ENCODE measurements around the gene TXNDC11. TPM values are rescaled to one million over a fixed set of nuclear protein-coding genes. Genes with fewer than 3 reads are reported as not detected.

TXNDC11 gene
- total and polyA plus RNA-seq, 2 experiments from 2014 or later: 6.8 to 12.0 TPM

- H3K27ac Mint-ChIP-seq: no peak overlapping the region
- DNase-seq (ENCODE audit: low spot score) (no peak), ATAC-seq (no peak)
- Histone ChIP-seq H3K79me2 (replicated peaks; ENCODE audit: insufficient read depth) (peaks cover 94% of the 10 kb centered on the region), H3K4me1 (ENCODE audit: insufficient read depth) (peaks cover 8% of the 10 kb centered on the region), H3K4me3 (no peak overlapping the region), H2AFZ (no peak overlapping the region), H3K4me2 (no peak overlapping the region), H3K9me2 (ENCODE audit: insufficient read depth) (no peaks in the 10 kb centered on the region), H3K27ac (ENCODE audit: low read depth) (peak overlapping the region; percentile 15; the same call in 1 of the 2 replicates), H3K27me3 (ENCODE audit: insufficient read depth) (no peaks in the 10 kb centered on the region), H4K20me1 (replicated peaks; ENCODE audit: insufficient read depth) (peaks cover 18% of the 10 kb centered on the region), H3K36me3 (ENCODE audit: insufficient read depth) (no peaks in the 10 kb centered on the region), H3F3A (replicated peaks; ENCODE audit: low read depth) (no peaks in the 10 kb centered on the region)
- no peaks in the 10 kb centered on the region; the same call in 2 of the 3 replicates for H3K9me3 Mint-ChIP-seq
- no peak overlapping the region for H3K4me3 Mint-ChIP-seq
- peaks cover 15% of the 10 kb centered on the region for H3K4me1 Mint-ChIP-seq
- TF ChIP-seq JUNB (IDR thresholded peaks at IDR 0.05; ENCODE audit: unreplicated experiment): no peak
- no peak for TF ChIP-seq NANOG (IDR thresholded peaks at IDR 0.05; ENCODE audit: borderline replicate concordance)
- TF ChIP-seq STAT1 (IDR thresholded peaks at IDR 0.05; ENCODE audit: unreplicated experiment): no peak
- TF ChIP-seq, protein P1, sequence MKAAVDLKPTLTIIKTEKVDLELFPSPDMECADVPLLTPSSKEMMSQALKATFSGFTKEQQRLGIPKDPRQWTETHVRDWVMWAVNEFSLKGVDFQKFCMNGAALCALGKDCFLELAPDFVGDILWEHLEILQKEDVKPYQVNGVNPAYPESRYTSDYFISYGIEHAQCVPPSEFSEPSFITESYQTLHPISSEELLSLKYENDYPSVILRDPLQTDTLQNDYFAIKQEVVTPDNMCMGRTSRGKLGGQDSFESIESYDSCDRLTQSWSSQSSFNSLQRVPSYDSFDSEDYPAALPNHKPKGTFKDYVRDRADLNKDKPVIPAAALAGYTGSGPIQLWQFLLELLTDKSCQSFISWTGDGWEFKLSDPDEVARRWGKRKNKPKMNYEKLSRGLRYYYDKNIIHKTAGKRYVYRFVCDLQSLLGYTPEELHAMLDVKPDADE (IDR thresholded peaks at IDR 0.05): no peak
- TF ChIP-seq CREB1 (CRISPR knock-in tag; IDR thresholded peaks at IDR 0.05; ENCODE audit: low read depth): no peak
- TF ChIP-seq POLR2AphosphoS5 (IDR thresholded peaks at IDR 0.05; ENCODE audit: low read depth): no peak
- TF ChIP-seq ZNF331 (CRISPR knock-in tag; IDR thresholded peaks at IDR 0.05; ENCODE audit: low read depth): no peak
- TF ChIP-seq, protein P2, sequence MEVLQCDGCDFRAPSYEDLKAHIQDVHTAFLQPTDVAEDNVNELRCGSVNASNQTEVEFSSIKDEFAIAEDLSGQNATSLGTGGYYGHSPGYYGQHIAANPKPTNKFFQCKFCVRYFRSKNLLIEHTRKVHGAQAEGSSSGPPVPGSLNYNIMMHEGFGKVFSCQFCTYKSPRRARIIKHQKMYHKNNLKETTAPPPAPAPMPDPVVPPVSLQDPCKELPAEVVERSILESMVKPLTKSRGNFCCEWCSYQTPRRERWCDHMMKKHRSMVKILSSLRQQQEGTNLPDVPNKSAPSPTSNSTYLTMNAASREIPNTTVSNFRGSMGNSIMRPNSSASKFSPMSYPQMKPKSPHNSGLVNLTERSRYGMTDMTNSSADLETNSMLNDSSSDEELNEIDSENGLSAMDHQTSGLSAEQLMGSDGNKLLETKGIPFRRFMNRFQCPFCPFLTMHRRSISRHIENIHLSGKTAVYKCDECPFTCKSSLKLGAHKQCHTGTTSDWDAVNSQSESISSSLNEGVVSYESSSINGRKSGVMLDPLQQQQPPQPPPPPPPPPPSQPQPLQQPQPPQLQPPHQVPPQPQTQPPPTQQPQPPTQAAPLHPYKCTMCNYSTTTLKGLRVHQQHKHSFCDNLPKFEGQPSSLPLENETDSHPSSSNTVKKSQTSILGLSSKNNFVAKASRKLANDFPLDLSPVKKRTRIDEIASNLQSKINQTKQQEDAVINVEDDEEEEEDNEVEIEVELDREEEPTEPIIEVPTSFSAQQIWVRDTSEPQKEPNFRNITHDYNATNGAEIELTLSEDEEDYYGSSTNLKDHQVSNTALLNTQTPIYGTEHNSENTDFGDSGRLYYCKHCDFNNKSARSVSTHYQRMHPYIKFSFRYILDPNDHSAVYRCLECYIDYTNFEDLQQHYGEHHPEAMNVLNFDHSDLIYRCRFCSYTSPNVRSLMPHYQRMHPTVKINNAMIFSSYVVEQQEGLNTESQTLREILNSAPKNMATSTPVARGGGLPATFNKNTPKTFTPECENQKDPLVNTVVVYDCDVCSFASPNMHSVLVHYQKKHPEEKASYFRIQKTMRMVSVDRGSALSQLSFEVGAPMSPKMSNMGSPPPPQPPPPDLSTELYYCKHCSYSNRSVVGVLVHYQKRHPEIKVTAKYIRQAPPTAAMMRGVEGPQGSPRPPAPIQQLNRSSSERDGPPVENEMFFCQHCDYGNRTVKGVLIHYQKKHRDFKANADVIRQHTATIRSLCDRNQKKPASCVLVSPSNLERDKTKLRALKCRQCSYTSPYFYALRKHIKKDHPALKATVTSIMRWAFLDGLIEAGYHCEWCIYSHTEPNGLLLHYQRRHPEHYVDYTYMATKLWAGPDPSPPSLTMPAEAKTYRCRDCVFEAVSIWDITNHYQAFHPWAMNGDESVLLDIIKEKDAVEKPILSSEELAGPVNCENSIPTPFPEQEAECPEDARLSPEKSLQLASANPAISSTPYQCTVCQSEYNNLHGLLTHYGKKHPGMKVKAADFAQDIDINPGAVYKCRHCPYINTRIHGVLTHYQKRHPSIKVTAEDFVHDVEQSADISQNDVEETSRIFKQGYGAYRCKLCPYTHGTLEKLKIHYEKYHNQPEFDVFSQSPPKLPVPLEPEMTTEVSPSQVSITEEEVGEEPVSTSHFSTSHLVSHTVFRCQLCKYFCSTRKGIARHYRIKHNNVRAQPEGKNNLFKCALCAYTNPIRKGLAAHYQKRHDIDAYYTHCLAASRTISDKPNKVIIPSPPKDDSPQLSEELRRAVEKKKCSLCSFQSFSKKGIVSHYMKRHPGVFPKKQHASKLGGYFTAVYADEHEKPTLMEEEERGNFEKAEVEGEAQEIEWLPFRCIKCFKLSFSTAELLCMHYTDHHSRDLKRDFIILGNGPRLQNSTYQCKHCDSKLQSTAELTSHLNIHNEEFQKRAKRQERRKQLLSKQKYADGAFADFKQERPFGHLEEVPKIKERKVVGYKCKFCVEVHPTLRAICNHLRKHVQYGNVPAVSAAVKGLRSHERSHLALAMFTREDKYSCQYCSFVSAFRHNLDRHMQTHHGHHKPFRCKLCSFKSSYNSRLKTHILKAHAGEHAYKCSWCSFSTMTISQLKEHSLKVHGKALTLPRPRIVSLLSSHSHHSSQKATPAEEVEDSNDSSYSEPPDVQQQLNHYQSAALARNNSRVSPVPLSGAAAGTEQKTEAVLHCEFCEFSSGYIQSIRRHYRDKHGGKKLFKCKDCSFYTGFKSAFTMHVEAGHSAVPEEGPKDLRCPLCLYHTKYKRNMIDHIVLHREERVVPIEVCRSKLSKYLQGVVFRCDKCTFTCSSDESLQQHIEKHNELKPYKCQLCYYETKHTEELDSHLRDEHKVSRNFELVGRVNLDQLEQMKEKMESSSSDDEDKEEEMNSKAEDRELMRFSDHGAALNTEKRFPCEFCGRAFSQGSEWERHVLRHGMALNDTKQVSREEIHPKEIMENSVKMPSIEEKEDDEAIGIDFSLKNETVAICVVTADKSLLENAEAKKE (CRISPR knock-in tag; IDR thresholded peaks at IDR 0.05): no peak
- TF ChIP-seq CTCF (conservative IDR thresholded peaks at IDR 0.05; ENCODE audit: low read depth in 2 of 2): no peak
- no peak for TF ChIP-seq EZH2 (IDR thresholded peaks at IDR 0.05; ENCODE audit: low read depth, unreplicated experiment)
- no peak for TF ChIP-seq REST (IDR thresholded peaks at IDR 0.05; ENCODE audit: unreplicated experiment)
- no peak for TF ChIP-seq ZNF114 (CRISPR knock-in tag; IDR thresholded peaks at IDR 0.05)
- no peak for TF ChIP-seq EZH2phosphoT487 (IDR thresholded peaks at IDR 0.05; ENCODE audit: unreplicated experiment)
- peaks cover 3% of the 10 kb centered on the region; the same call in 2 of the 3 replicates for H3K36me3 Mint-ChIP-seq (ENCODE audit: low read depth)
- no peaks in the 10 kb centered on the region for H3K27me3 Mint-ChIP-seq (ENCODE audit: insufficient read depth, low read depth, poor library complexity)
Measured at GRCh38 chr16:11784038-11784369, 41.3 kb upstream of the TXNDC11 start.
